MM.1S (cell line): Measurements from ENCODE around the gene CFAP298.

ENCODE experiments used
- EZH2 ChIP-seq: fragments of 300-600 bp; sonication (generic); optimal IDR thresholded peaks from 2 replicates; pipeline ENCODE3; 2017; ENCODE audit warnings: low read depth, mild to moderate bottlenecking, antibody characterized with exemption, low read length, mixed read lengths
- EZH2phosphoT487 ChIP-seq: fragments of 300-600 bp; sonication (generic); IDR thresholded peaks from 2 replicates; pipeline ENCODE4 v1.6.1; 2018; ENCODE audit warnings: antibody characterized with exemption, low read length
- TF ChIP-seq, protein P1 (sequence below): fragments of 300-600 bp; sonication (generic); IDR thresholded peaks from 2 replicates; pipeline ENCODE4 v1.5.1; 2016; ENCODE audit warnings: antibody characterized with exemption, low read length, mixed read lengths

DNA sequence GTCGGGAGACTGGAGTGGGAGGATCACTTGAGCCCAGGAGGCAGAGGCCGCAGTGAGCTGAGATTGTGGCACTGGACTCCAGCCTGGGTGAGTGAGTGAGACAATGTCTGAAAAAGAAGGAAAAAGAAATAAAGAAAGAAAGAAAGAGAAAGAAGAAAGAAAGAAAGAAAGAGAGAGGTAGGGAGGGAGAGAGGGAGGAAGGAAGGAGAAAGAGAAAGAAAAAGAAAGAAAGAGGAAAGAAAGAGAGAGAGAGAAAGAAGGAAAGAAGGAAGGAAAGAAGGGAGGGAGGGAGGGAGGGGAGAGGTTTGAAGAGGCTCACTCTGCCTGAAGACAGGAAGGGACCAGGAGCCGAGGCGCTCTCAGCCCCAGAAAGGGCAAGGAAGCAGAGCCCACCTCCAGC, 22.0 kb downstream of the CFAP298 start:
- TF ChIP-seq EZH2phosphoT487 (no peak), EZH2 (no peak)
- TF ChIP-seq, protein P1, sequence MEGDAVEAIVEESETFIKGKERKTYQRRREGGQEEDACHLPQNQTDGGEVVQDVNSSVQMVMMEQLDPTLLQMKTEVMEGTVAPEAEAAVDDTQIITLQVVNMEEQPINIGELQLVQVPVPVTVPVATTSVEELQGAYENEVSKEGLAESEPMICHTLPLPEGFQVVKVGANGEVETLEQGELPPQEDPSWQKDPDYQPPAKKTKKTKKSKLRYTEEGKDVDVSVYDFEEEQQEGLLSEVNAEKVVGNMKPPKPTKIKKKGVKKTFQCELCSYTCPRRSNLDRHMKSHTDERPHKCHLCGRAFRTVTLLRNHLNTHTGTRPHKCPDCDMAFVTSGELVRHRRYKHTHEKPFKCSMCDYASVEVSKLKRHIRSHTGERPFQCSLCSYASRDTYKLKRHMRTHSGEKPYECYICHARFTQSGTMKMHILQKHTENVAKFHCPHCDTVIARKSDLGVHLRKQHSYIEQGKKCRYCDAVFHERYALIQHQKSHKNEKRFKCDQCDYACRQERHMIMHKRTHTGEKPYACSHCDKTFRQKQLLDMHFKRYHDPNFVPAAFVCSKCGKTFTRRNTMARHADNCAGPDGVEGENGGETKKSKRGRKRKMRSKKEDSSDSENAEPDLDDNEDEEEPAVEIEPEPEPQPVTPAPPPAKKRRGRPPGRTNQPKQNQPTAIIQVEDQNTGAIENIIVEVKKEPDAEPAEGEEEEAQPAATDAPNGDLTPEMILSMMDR, result no peak
